Activated CD4-positive, alpha-beta T cell treated with anti-CD3 and anti-CD28 coated beads for 4 hours (primary cell): ENCODE measurements around the gene PTPRN2.
"Not testable (repeated sequence)": the region's sequence is repeated elsewhere in the genome, so short reads cannot be mapped to it uniquely, and the experiment has no call there.

Experiments
- DNase-seq, 2 donors: peaks; one replicate each; pipeline ENCODE4 v3.0.0-alpha.2; 2020

PTPRN2 gene

DNA sequence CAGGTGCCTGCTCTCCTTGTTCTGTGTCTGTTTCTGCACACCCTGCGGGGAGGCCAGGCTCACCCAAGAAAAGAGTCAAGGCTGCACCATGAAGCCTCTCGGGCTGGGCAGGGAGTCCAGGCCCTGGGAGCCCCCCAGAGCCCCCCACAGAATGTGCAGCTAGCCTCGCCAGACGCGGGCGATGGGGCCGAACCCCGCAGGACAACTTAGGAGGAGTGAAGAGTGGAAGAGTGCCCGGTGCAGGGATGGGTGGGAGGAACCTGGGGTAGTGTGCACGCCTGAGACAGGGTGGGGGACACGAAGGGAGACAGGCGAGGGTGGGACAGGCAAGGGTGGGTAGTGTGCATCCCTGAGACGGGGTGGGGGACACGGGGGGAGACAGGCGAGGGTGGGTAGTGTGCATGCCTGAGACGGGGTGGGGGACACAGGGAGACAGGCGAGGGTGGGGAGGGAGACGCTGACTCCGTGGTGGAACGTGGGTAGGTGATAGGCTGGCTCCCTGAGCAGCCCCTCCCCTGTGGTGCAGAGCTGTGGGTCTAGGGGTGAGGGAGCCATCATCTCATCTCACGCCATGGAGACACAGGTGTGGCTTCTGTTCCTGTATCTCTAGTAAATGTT lies 635.5 kb downstream of the PTPRN2 start:
- no peak for DNase-seq

DNA sequence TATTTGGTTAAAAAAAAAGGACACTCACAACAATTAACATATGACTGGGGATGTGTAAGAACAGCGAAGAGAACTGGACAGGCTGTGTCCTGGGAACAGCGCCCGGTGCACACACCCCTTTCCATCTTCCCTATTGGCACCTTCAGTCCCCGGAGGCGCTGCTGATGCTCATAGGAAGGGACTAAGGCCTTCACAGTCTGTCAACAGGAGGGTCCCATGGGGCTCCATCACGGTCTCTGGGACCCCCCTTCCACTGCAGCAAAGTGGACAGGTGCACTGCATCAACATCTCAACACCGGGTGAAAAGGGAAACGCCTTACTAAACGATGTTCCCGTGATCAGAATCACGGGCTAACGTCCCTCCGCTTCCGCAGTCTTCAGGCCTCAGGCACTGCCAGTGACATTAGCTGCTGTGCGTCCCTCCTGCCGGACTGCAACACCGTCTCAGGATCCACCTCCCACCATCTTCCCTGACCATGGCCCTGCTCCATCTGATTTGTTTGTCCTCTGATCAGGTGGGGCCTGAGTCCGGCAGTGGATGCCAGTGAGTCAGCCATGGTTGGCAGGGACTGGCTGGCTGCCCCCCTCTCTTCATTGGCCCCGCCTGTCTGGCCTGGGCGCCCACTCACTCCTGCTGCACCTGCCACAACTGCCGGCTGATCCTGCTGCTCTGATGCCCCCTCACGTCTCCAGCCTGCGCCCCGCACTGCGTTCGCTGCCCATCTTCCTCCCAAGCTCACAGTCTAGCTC lies 636.1 kb downstream of the PTPRN2 start:
- DNase-seq: no peak

DNA sequence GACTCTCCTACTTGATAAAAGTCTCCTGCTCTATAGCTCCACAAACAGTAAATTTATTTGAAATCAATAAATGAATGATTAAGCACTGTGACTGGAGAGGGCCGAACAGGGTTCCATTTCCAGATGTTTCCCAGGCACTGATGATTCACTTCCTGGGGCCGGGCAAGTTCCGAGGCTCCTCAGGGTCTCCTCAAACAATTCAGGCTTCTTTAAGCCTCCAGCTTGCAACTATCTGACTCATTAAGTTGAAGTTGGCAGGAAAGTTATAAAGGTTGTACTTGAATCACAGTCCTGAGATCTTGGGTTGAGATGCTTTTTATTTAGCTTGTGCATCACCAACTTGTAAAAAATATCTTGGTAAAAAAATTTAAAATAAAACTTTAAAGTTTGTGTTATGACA lies 637.9 kb downstream of the PTPRN2 start:
- no peak for DNase-seq

DNA sequence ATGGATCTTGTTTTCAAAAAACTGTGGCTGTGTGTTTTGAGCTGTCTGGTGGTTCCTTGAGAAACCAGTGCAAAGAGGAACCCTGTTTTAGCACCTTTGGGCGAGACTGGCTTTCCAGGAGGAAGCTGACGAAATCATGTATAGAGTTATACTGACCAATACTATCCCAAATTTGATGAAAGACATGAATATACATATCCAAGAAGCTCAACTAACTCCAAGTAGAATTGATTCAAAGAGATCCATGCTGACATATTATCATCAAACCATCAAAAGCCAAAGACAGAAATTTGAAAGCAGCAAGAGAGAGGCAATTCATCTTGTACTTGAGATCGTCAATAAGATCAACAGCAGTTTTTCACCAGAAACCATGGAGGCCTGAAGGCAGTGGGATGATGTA lies 640.1 kb downstream of the PTPRN2 start:
- DNase-seq: no peak

DNA sequence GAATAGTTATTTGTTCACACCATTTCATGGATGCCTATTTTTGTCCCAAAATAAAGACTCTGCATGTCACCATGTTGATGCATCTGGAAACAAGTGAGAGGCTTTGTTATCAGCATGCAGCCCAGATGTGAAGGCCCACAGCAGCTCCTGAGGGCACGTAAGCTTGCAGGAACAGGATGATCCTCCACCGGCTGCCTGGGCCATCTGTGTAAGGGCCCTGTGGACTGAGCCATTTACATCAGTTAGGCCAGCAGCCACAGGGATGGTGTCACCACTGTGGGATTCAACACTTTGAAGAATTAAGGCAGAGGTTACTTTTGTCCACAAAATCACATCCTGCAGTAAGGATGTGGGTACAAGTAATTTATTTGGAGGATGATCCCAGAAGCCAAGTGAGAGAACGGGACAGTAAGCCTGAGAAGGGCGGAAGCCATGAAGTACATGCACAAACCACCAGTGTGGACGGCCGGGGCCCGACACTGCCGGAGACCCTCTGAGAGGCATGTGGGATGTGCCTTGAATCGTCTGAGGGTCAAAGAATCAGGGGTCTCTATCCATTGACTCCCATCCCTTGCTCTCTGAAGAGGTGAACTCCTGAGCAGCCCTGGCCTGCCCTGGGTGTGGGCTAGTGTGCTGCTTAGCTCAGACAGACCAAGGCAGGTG lies 641.1 kb downstream of the PTPRN2 start:
- DNase-seq: no peak

DNA sequence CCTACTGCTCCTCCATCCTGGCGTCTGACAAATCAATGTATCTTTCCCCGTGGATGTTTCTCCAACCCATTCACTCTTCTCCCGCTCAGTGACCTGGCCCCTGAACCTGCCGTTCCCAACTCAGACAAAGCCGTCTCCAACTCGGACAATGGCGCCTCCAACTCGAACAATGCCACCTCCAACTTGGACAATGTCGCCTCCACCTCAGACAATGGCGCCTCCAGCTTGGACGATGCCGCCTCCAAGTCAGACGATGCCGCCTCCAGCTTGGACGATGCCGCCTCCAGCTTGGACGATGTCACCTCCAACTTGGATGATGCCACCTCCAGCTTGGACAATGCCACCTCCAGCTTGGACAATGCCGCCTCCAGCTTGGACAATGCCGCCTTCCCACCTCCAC lies 642.2 kb downstream of the PTPRN2 start:
- DNase-seq: no peak

DNA sequence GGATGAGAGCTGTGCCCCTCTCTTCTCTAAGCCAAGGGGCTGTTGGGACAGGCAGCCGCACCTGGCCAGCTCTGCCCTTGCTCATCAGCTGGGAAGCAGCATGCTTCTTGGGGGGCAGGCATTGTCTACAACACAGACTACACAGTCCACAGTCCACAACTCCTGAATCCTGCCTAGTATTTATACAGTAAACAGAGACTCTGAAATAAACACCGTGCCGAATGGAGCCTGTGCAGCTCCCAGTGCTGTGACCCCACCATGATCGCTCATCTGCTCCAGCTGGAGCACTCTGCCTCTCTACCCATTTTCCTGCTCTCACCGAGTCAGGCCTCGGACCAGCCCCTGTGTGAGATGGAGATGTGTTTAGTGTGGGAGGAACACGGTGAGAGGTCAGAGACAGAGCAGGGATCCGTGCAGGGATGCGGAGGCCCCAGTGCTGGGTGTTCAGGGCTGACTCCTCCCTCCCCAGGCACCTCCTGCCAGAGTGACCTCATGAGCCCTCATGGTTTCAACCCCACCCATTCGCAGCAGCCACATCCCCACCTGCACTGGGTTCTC lies 642.8 kb downstream of the PTPRN2 start:
- no peak for DNase-seq

DNA sequence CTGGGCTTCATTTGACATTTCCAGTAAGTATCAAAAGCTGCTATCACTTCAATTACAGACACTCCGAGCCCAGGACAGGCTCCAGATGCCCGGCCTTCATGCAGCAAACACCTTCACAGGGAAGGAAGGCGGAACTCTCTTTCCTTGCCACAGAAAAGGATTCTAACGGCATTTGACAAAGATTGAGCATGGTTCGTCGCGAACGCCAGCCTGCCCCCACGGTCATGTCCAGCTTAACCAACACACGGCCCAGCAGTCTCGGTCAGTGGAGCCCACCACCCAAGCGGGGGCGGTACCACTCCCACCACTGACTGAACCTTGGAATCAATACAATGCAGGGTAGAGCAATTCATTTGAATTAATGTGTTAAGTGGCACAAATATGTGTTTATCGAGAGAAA lies 643.6 kb downstream of the PTPRN2 start:
- DNase-seq: no peak

DNA sequence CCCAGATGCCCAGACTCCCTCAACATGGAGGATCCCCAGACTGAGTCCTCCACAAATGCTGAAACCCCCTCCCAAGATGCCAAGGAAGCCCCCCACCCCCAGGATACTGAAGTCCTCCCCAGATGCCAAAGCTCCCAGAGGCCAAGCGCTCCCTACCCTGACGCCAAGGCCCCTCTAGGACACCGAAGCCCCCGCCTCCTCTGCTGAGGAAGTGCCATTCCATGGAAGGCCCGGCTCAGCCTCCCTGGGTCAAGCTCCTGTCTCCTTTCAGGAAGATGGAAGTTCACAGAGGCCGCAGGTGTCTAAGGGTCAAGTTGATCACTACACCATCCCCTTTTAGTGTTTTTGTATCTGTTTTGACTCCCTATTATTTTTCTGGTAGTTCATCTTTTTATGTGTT lies 644.1 kb downstream of the PTPRN2 start:
- no peak for DNase-seq

DNA sequence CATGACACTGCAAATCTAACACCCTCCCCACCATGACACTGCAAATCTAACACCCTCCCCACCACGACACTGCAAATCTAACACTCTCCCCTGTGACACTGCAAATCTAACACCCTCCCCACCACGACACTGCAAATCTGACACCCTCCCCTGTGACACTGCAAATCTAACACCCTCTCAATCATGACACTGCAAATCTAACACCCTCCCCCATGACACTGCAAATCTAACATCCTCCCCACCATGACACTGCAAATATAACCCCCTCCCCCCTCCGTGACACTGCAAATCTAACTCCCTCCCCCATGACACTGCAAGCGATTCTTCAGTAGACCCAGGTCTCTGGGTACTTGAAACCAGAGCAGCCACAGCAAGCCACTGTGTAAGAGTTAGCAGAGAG lies 646.4 kb downstream of the PTPRN2 start:
- DNase-seq: no peak

DNA sequence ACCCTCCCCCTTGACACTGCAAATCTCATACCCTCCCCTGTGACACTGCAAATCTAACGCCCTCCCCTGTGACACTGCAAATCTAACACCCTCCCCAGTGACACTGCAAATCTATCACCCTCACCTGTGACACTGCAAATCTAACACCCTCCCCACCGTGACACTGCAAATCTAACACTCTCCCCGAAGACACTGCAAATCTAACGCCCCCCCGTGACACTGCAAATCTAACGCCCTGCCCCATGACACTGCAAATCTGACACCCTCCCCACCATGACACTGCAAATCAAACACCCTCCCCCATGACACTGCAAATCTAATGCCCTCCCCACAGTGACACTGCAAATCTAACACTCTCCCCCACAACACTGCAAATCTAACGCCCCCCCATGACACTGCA lies 647.1 kb downstream of the PTPRN2 start:
- DNase-seq: no peak

DNA sequence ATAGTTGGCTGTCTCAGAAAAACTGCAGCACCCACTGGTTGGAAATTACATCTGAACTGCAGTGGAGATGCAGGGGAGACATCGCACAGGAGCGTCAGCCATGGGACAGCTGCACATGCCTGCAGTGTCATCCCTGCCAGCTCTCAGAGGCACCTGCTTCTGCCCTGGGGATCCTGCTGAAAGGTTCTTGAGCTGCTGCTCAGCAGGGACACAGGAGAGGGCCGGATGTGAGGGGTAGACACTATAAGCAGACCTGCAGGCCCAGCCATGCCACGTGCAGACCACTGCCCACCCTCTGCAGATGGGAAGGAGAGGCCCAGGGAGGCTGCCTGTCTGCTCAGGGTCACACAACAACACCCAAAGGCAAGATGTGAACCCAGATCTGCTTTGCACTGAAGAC lies 649.4 kb downstream of the PTPRN2 start:
- no peak for DNase-seq

DNA sequence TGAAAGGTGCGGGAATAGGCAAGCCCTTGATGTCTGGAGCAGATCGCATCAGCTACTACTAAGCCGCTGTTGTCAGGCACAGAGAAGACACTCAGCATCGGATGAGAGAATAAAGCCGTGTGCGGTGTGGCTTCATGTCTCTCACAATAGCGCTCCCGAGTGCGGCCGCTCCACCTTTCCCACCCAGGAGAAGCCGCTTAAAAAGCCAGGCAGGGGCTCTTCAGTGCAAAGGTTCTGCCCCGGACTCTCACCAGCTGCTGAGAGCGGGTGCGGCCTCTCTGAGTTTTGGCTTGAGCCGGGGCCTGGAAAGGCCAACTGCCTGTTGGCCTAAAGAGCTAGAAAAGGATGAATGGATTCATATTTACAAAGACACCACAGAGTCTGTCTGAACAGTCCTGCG lies 650.2 kb downstream of the PTPRN2 start:
- no peak for DNase-seq

DNA sequence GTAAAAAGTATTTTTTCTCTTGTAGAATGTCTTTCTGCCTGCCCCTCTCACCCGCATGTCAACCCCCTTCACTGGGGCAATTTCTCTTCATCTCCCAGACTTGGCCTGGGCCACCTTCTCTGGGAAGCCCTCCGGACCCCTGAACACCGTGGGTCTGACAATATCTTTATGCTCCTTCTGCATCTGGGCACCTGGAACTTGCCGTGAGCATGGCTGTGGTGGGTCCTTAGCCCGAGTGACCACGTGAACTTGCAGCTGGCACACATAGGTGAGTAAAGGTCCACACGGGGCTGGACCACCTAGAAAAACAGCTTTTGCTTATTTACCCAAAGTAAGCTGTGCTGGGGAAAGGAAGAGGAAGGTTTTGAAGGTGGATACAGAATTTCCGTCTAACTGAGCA lies 650.6 kb downstream of the PTPRN2 start:
- DNase-seq: no peak

DNA sequence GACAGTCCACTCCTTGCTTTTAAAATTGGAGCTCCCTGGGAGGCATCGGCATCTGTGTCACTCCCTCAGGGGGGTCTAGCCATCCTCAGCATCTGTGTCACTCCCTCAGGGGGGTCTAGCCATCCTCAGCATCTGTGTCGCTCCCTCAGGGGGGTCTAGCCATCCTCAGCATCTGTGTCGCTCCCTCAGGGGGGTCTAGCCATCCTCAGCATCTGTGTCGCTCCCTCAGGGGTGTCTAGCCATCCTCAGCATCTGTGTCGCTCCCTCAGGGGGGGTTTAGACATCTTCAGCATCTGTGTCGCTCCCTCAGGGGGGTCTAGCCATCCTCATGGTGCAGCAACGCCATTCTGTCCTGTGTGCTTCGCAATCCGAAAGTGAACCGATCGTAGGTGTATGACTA lies 651.9 kb downstream of the PTPRN2 start:
- not testable (repeated sequence) for DNase-seq

DNA sequence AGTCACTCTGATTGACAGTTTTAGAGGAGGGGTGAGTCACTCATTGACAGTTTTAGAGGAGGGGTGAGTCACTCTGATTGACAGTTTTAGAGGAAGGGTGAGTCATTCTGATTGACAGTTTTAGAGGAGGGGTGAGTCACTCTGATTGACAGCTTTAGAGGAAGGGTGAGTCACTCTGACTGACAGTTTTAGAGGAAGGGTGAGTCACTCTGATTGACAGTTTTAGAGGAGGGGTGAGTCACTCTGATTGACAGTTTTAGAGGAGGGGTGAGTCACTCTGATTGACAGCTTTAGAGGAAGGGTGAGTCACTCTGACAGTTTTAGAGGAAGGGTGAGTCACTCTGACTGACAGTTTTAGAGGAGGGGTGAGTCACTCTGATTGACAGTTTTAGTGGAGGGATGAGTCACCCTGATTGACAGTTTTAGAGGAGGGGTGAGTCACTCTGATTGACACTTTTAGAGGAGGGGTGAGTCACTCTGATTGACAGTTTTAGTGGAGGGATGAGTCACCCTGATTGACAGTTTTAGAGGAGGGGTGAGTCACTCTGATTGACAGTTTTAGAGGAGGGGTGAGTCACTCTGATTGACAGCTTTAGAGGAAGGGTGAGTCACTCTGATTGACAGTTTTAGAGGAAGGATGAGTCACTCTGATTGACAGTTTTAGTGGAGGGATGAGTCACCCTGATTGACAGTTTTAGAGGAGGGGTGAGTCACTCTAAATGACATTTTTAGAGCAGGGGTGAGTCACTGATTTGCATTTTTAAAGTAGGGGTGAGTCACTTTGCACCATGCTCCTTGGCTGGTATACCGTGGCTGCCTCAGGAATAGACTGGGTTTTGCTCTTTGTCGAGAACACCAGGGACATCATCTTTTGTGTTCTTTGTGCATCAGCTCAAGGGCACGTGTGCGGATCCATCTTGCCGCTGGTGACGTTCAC lies 654.1 kb downstream of the PTPRN2 start:
- not testable (repeated sequence) for DNase-seq

DNA sequence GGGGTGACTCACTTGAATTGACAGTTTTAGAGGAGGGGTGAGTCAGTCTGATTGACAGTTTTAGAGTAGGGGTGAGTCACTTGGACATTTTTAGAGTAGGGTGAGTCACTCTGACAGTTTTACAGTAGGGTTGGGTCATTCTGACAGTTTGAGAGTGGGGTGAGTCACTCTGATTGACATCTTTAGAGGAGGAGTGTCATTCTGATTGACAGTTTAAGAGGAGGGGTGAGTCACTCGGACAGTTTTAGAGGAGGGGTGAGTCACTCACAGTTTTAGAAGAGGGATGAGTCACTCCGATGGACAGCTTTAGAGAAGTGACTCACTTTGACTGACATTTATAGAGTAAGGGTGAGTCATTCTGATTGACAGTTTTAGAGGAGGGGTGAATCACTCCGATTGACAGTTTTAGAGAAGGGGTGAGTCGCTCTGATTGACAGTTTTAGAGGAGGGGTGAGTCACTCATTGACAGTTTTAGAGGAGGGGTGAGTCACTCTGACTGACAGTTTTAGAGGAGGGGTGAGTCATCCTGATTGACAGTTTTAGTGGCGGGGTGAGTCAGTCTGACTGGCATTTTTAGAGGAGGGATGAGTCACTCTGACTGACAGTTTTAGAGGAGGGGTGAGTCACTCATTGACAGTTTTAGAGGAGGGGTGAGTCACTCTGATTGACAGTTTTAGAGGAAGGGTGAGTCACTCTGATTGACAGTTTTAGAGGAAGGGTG lies 655.0 kb downstream of the PTPRN2 start:
- no peak for DNase-seq

DNA sequence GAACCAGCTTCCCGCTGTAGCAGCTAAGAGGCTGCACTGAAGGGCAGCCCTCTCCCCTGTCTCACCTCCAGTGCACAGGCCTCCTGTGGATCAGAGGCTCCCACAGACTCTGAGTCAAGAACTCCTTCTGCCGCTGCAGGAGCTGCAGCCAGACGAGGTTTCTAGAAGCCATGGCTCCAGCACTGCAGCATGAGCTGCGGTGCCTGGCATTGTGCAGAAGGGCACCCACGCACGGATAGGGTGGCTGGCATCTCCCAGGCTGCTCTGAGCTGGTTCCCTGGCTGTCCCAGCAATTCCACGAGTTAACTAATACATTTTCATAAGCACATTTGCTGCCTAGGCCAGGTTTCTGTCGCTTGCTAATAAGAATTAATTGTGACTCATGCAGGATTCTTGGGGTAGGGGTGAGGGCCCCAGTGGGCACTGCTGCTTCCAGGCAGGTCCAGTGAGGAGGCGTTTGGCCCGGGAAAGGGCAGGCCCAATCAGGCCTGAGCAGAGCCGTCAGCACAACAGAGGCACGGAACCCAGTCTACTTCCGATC lies 656.6 kb downstream of the PTPRN2 start:
- DNase-seq: no peak

DNA sequence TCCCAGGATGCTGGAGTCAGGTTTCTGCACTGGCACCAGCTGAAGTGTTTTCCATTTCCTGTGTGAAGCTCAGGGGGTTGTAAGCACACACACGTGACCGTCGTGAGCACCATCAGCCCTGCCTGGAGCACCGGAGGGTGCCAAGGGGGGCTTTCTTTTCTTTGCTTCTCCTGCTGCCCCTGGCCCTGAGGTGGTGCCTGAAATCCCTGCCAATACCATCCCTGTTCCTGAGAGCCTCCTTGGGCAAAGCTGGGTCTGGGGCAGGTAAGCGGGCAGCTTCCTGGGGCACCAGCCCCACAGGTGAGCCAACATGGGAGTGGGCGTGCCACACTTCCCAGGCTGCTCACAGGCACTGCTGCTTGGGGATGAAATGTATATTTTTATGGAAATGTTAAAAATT lies 657.2 kb downstream of the PTPRN2 start:
- DNase-seq: no peak

DNA sequence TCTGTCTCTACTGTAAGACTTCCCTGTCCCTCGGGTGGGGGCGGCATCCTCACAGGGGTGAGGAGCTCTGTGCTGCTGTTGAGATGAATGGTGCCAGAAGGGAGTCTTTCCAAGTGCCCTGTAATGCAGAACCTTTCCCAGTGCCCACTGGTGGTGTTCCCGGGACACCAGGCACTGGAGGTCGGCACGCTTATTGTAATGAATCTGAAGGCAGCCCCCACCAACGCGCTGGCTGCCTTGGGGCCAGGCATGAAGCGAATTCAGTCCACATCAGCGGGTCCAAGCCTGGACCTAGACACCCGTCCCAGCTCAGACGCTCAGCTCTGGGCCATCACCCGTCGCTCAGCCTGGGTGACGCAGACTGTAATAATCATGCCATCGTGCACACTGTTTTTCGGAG lies 658.0 kb downstream of the PTPRN2 start:
- no peak for DNase-seq

DNA sequence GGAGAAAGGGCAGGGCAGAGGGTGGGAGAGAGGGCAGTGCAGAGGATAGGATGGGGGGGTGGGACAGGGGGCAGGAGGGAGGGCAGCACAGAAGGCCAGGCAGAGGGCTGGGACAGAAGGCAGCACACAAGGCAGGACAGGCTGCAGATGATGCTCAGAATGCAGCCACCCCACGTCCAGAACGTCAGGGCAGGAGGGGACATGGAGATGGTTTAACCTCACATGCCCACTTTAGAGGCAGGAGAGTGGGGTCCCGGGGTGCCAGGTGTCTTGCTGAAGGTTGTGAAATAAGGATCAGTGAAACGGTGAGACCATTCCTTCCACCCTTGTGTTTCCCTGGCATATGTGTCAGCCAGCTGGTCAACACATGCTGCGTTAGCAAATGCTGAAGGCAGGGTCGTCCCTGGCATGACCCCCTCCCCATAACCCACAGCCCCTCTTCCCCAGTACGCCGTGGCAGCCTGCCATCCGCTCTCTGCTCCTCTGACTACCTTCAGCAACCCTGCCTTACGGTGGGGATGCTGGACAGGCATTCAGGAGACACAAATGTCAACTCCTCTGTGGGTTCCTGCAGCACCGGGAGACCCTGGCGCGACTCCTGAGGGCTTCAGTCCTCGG lies 658.7 kb downstream of the PTPRN2 start:
- DNase-seq: no peak
